PFSK-1 (cell line): Measurements from ENCODE around the gene UNC119.

Experiments used
- POLR2AphosphoS5 ChIP-seq: IDR thresholded peaks from 2 replicates; pipeline ENCODE4 v1.6.1; 2012; ENCODE audit warnings: low read depth, mild to moderate bottlenecking, control low read depth, low read length, moderate library complexity
- REST ChIP-seq, 2 experiments: IDR thresholded peaks; 2 replicates each; pipeline versions ENCODE4 v1.6.1 to v1.8.0; 2011 to 2012; ENCODE audit warnings: low read depth in 2 of 2, low read length in 2 of 2, control low read depth in 1 of 2, inconsistent platforms in 1 of 2, mild to moderate bottlenecking in 1 of 2, moderate library complexity in 1 of 2; ENCODE audit not compliant: insufficient read depth in 1 of 2
- TAF1 ChIP-seq: IDR thresholded peaks from 2 replicates; pipeline ENCODE4 v1.6.1; 2012; ENCODE audit warnings: low read length, control low read depth, borderline replicate concordance; ENCODE audit not compliant: insufficient read depth

- TF ChIP-seq POLR2AphosphoS5 (peak; percentile 89), TAF1 (peak; percentile 78; the same call in 1 of the 2 replicates), REST (IDR thresholded peaks at IDR 0.05; ENCODE audit: insufficient read depth in 1 of 2, low read depth in 2 of 2, low read length in 2 of 2) (no peak)
Observed at GRCh38 chr17:28571361-28572122, 19.1 kb upstream of the UNC119 start, which contains the start of gene PIGS.
